NCI-H2171 (cell line): ENCODE measurements around the gene CHTF18.
A peak's percentile ranks its signal among the peaks of the same experiment; 100 is the strongest.
"Not testable (repeated sequence)": the region's sequence is repeated elsewhere in the genome, so short reads cannot be mapped to it uniquely, and the experiment has no call there.

ENCODE experiments used
- DNase-seq: peaks from one replicate; lab custom pipeline; 2025; lab: John Stamatoyannopoulos, UW

The CHTF18 gene

GRCh38 chr16:776298-776697 is 12.1 kb upstream of the CHTF18 start:
- DNase-seq: not testable (repeated sequence)

- DNase-seq: no peak
Observed at GRCh38 chr16:776824-777223, 11.6 kb upstream of the CHTF18 start.

GRCh38 chr16:777826-778225 is 10.6 kb upstream of the CHTF18 start:
- no peak for DNase-seq

- no peak for DNase-seq
Observed at GRCh38 chr16:778447-778846, 10.0 kb upstream of the CHTF18 start.

GRCh38 chr16:778909-779527 is 9.4 kb upstream of the CHTF18 start:
- no peak for DNase-seq

- no peak for DNase-seq
Observed at GRCh38 chr16:779561-779960, 8.9 kb upstream of the CHTF18 start.

GRCh38 chr16:780296-780695 is 8.1 kb upstream of the CHTF18 start:
- DNase-seq: no peak

GRCh38 chr16:781346-782010 is 6.9 kb upstream of the CHTF18 start:
- no peak for DNase-seq

GRCh38 chr16:782258-782657 is 6.2 kb upstream of the CHTF18 start:
- no peak for DNase-seq

- peak; percentile 77 for DNase-seq
Observed at GRCh38 chr16:782766-783403, 5.5 kb upstream of the CHTF18 start.

- no peak for DNase-seq
Observed at GRCh38 chr16:783404-784161, 4.8 kb upstream of the CHTF18 start.

- no peak for DNase-seq
Observed at GRCh38 chr16:784431-784830, 4.0 kb upstream of the CHTF18 start.

GRCh38 chr16:785563-786535 is 2.6 kb upstream of the CHTF18 start:
- no peak for DNase-seq

- no peak for DNase-seq
Observed at GRCh38 chr16:787321-787966, 976 bp upstream of the CHTF18 start.

- DNase-seq: no peak
Observed at GRCh38 chr16:787978-788398, 432 bp upstream of the CHTF18 start, which contains the start of gene RPUSD1. Gene RPUSD1 (minus strand): TSS chr16:788381. CDS start chr16:787737, 644 bp downstream.

GRCh38 chr16:789191-789850 is 901 bp downstream of the CHTF18 start:
- DNase-seq: no peak

GRCh38 chr16:790086-790485 is 1.7 kb downstream of the CHTF18 start:
- DNase-seq: no peak

GRCh38 chr16:791131-791530 is 2.7 kb downstream of the CHTF18 start:
- DNase-seq: no peak

GRCh38 chr16:792221-792995 is 4.0 kb downstream of the CHTF18 start:
- no peak for DNase-seq

- no peak for DNase-seq
Observed at GRCh38 chr16:793414-793813, 5.0 kb downstream of the CHTF18 start.
